AG09309 (cell line): ENCODE data around the gene TECPR2.

Source experiments
- DNase-seq: peaks from one replicate; pipeline ENCODE4 v3.0.0-alpha.2; 2010; ENCODE audit warnings: low read depth
- H3K4me3 ChIP-seq: 2 replicates; pipeline ENCODE4 v1.5.1; 2011; ENCODE audit warnings: mild to moderate bottlenecking, low read depth, low read length, moderate library complexity; ENCODE audit not compliant: control insufficient read depth
- TF ChIP-seq, protein P1 (sequence below): IDR thresholded peaks from 2 replicates; pipeline ENCODE4 v1.5.1; 2011; ENCODE audit warnings: mild to moderate bottlenecking, low read depth, low read length, inconsistent platforms; ENCODE audit not compliant: insufficient read depth, control insufficient read depth; ENCODE audit errors: missing control alignments

The TECPR2 gene

GRCh38 chr14:102419276-102419675 lies 56.5 kb downstream of the TECPR2 start:
- TF ChIP-seq, protein P1, sequence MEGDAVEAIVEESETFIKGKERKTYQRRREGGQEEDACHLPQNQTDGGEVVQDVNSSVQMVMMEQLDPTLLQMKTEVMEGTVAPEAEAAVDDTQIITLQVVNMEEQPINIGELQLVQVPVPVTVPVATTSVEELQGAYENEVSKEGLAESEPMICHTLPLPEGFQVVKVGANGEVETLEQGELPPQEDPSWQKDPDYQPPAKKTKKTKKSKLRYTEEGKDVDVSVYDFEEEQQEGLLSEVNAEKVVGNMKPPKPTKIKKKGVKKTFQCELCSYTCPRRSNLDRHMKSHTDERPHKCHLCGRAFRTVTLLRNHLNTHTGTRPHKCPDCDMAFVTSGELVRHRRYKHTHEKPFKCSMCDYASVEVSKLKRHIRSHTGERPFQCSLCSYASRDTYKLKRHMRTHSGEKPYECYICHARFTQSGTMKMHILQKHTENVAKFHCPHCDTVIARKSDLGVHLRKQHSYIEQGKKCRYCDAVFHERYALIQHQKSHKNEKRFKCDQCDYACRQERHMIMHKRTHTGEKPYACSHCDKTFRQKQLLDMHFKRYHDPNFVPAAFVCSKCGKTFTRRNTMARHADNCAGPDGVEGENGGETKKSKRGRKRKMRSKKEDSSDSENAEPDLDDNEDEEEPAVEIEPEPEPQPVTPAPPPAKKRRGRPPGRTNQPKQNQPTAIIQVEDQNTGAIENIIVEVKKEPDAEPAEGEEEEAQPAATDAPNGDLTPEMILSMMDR: no peak
- DNase-seq: no peak
- no peak overlapping the region for H3K4me3 ChIP-seq

- TF ChIP-seq, protein P1: no peak
- no peak overlapping the region for H3K4me3 ChIP-seq
- DNase-seq: no peak
These were observed 57.0 kb downstream of the TECPR2 start for GRCh38 chr14:102419716-102420115.

- no peak for DNase-seq
- H3K4me3 ChIP-seq: no peak overlapping the region
- TF ChIP-seq, protein P1: no peak
These were observed 58.8 kb downstream of the TECPR2 start for GRCh38 chr14:102421411-102422057.

DNA sequence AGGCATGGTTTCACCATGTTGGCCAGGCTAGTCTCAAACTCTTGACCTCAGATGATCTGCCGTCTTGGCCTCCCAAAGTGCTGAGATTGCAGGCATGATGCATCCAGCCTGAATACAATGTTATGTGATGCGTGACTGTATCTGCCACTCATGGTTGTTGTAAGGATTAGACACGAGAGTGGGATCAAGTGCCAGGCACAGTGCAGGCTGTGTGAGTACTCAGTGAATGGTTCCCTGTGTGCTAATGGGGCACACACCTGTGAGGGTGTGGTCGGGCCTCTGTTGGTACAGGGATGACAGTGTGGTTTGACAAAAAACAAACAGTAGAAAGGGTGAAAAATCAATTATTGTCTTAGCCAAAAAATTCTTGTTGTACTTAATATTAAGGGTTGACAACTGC lies 61.8 kb downstream of the TECPR2 start:
- H3K4me3 ChIP-seq: no peak overlapping the region
- TF ChIP-seq, protein P1: no peak
- DNase-seq: no peak

DNA sequence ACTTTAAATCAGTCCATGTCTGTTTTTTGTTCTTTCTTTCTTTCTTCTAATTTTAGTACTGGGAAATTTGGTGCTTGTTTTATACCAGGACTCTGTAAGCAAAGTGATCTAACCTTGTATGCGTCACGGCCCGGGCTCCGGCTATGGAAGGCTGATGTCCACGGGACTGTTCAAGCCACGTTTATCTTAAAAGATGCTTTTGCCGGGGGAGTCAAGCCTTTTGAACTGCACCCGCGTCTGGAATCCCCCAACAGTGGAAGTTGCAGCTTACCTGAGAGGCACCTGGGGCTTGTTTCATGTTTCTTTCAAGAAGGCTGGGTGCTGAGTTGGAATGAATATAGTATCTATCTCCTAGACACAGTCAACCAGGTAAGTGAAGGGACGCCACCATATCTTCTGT lies 62.2 kb downstream of the TECPR2 start:
- DNase-seq: no peak
- H3K4me3 ChIP-seq: no peak overlapping the region
- TF ChIP-seq, protein P1: no peak

DNA sequence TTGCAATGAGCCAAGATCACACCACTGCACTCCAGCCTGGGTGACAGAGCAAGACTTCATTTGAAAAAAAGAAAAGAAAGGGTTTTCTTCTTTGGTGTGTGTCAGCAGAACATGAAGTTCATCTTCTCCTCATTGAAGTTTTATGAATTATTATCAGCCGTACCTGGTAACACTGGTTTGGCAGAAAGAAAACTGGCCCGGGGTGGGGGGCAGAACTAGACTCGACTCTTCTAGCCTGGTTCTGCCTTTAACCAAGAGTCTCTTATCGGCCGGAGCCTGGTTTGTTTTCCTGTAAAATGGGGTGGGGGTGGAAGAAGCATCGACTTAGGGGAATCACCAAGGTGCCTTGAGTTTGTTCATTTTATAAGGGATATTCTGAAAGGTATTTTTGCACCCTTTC lies 64.1 kb downstream of the TECPR2 start:
- no peak for DNase-seq
- H3K4me3 ChIP-seq: no peak overlapping the region
- TF ChIP-seq, protein P1: no peak
